Subcutaneous adipose tissue (tissue), 4 donors: ENCODE data around the gene MKS1. TPM values are rescaled to one million over a fixed set of nuclear protein-coding genes. Genes with fewer than 3 reads are reported as not detected.

Experiments
- CTCF ChIP-seq: fragments of 450-650 bp; IDR thresholded peaks from one replicate; pipeline ENCODE4 v1.5.1; 2016; ENCODE audit warnings: low read depth, mild to moderate bottlenecking, control low read depth, antibody characterized with exemption, moderate library complexity
- total RNA-seq, 4 donors: library from RNA; depleted of rRNA; stranded (reverse); fragments of >200 nt; gene quantifications; one replicate each; pipeline ENCODE4 v1.1.0, GENCODE V29; 2016

MKS1 gene
- total RNA-seq, 4 donors from 2014 or later: 6.0 to 14.3 (median 9.6) TPM

- TF ChIP-seq CTCF: no peak
Observed at GRCh38 chr17:58189436-58190146, 29.5 kb downstream of the MKS1 start.

GRCh38 chr17:58187675-58188074, 31.4 kb downstream of the MKS1 start:
- TF ChIP-seq CTCF: no peak

GRCh38 chr17:58187063-58187462, 32.0 kb downstream of the MKS1 start:
- no peak for TF ChIP-seq CTCF

GRCh38 chr17:58186591-58186990, 32.5 kb downstream of the MKS1 start:
- TF ChIP-seq CTCF: no peak

- no peak for TF ChIP-seq CTCF
Observed at GRCh38 chr17:58184986-58185761, 33.9 kb downstream of the MKS1 start.

- no peak for TF ChIP-seq CTCF
Observed at GRCh38 chr17:58184308-58184985, 34.6 kb downstream of the MKS1 start.

GRCh38 chr17:58183514-58183913, 35.5 kb downstream of the MKS1 start:
- TF ChIP-seq CTCF: no peak
